DMS153 treated with DMSO at 0.1 percent for 48 hours (cell line): ENCODE results near the gene ACOX3.
"Not testable (repeated sequence)": the region's sequence is repeated elsewhere in the genome, so short reads cannot be mapped to it uniquely, and the experiment has no call there.

ENCODE experiments used
- DNase-seq: peaks from one replicate; lab custom pipeline; 2025; ENCODE audit not compliant: unreplicated experiment; lab: John Stamatoyannopoulos, UW

ACOX3 gene

DNA sequence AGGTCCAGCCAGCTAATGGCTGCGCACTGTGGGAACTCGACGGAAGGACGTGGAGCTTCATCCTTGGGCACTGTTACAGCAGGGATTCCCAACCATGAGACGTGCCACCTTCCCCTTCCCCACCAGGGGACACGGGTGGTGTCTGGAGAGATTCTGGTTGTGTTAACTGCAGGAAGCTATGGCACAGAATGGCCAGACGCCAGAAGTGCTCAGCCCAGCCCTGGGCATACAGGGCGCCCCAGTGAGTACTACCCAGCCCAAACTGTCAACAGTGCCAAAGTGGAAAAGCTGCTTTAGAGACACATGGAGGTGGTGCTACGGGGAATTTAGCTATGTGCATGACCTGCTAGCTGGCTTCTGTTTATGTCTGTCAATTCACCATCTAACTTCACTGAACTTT, 32.8 kb downstream of the ACOX3 start:
- no peak for DNase-seq

DNA sequence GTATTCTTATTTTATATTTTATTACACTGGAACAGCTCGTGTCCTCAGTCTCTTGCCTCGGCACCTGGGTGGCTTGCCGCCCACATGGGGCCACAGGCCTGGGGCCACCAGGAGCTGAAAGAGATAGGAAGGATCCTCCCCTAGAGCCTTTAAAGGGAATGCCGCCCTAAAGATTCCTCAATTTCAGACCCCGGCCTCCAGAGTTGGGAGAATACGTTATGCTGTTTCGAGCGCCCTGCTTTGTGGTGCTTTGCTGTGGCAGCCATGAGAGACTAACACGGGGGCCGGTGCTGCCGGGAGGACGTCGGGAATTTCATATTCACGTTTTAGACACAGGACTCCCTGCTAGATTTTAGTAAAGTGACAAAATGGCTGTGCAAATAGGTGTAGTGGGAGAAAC, 33.2 kb downstream of the ACOX3 start:
- no peak for DNase-seq

- DNase-seq, result not testable (repeated sequence)
Observed at GRCh38 chr4:8406887-8407286, 33.6 kb downstream of the ACOX3 start.

GRCh38 chr4:8405516-8405875, 35.0 kb downstream of the ACOX3 start:
- DNase-seq, result no peak

GRCh38 chr4:8404791-8405515, 35.6 kb downstream of the ACOX3 start:
- DNase-seq, result no peak

GRCh38 chr4:8403976-8404375, 36.5 kb downstream of the ACOX3 start:
- no peak for DNase-seq

DNA sequence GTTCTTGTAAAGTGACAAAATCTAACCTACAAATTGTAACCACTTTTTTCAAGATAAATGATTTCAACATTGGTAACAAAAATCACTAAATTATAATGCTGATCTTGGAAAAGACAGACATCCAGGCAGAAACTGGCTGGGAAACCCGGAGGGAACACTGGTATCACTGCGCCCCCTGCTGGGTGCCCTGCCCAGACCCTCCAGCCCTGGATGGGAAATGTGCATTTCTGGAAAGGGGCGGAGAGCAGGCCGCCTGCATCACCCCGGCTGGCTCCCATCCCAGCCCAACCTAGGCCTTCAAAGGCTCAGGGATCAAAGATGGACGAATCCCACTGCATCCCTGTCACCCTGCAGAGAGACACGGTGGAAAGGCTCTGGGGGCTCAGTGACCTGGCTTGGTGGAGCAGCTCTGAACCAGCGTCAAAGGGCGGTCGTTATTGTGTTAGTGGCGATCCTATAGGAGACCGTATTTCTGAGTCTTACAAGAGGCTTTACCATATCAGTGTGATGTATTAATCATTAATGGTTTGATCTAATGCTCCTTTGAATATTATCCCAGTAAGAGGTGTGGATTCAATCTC, 37.3 kb downstream of the ACOX3 start:
- DNase-seq, result peak; percentile 1

- DNase-seq, result no peak
Observed at GRCh38 chr4:8402640-8403039, 37.9 kb downstream of the ACOX3 start.

DNA sequence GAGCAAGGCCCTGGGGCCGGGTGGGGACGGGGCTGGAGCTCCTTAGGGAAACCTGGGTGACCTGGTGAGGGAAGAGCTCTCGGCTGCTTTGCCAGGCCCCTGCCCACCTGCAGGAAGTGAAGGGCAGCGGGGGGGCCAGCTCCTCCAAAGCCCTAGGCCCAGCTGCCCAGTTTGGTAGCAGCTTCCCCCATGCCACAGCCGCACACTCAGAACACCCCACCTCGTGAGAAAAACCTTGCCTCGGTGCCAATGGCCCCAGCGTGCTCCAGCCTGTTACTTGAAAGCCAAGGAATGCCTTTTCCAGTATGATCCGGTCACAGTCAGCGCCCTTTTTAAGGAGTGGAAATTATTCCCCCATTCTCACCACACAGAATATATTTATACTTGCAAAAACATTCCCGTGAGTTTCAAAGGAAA, 38.3 kb downstream of the ACOX3 start:
- no peak for DNase-seq

GRCh38 chr4:8401665-8402064, 38.9 kb downstream of the ACOX3 start:
- no peak for DNase-seq

DNA sequence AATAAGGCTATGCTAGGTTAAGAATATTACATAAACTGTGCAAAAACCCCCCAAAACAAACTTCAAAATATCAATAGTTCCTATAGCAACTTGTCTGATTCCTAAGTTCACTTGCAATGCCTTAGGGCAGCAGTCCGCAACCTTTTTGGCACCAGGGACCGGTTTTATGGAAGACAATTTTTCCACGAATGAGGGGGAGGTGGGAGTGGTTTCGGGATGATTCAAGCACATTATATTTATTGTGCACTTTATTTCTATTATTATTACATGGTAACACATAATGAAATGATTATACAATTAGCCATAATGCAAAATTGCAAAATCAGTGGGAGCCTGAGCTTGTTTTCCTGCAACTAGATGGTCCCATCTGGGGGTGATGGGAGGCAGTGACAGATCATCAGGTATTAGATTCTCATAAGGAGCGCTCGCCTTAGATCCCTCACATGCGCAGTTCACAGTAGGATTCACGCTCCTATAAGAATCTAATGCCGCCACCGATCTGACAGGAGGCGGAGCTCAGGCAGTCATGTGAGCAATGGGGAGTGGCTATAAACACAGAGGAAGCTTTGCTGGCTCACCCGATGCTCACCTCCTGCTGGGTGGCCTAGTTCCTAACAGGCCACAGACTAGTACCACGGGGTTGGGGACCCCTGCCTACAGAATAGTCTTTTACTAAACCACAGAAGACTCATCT, 39.7 kb downstream of the ACOX3 start:
- no peak for DNase-seq

GRCh38 chr4:8399298-8399697, 41.2 kb downstream of the ACOX3 start:
- DNase-seq, result no peak

GRCh38 chr4:8398347-8398746, 42.2 kb downstream of the ACOX3 start:
- DNase-seq, result no peak

DNA sequence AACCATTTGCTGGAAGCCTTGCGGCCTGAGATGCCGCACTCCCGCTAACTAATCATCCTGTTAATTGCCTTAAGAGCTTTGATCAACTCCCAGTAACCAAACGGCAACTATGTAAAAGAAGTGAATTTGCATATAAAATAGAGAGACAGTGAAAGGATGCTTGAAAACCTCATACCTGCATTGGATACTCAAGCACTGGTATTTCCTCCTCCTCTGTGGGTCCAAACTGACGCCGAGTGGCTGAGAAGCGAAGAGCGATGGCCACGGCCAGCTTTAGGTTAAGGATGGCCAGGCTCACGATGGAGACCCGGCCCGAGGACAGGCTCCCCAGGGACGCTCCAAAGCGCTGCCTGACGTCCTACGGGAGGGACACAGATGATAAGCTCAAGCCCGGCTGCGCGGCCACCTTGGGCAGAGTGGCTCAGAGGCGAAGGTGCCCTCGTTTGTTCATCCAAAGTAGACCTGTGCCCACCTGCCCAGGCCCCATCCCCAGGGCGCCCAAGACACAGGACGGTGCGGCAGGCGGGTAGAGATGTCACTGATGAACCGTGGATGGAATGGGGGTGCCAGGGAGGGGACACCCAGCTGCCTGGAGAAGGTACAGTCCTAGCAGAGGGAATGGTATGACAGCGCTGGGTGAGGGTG, 43.6 kb downstream of the ACOX3 start:
- no peak for DNase-seq

DNA sequence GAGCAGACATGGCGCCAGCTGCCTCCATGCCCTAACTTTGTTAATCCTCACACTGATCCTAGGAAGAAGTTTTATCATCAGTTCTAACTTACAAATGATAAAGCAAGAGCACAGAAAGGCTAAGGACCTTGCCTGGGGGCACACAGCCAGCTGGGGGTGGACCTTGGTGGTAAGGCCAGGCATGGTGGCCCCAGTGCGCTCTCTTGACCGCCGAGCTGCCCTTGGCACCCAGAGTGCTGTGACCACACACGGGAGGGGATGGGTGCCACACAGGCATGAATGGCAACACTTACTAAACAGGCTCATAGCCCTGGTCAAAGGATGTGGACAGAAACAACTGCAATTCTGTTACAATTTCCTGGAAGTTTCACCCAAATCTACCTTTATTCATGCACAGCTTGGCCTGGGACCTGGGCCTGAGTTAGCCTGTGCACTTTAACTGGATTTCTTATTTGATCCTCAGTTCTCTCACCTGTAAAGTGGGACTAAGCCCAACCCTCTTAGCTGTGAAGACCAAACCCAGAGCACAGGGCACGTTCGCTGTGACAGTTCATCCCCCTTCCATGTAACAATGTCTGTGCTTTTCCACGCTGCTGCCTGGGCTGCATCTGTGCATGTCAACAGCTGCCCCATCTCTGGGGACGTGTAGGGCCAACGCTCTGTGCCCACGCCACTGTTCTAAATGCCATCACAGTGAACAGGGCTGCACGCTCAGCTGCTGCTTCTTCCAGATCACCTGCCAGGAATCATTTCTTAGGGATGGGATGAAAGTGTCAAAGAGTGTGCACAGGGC, 44.8 kb downstream of the ACOX3 start:
- no peak for DNase-seq

DNA sequence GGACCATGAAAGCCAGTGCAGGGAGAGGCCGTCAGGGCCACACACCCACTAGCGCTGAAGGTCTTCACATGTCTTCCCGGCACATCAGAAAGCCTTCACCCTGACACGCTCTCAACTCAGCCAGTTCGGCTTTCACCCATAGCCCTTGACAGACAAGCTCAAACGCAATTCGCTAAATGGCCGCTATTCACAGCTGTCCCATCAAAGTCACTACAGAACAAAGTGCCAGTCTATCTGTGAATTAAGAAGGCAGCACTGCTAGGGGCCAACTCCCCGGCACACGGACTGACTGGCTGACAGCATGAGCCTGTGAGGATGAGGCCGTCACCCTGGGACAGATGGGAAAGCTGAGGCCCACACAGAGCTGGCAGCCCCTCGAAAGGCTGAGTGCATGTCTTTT, 45.7 kb downstream of the ACOX3 start:
- DNase-seq, result no peak

DNA sequence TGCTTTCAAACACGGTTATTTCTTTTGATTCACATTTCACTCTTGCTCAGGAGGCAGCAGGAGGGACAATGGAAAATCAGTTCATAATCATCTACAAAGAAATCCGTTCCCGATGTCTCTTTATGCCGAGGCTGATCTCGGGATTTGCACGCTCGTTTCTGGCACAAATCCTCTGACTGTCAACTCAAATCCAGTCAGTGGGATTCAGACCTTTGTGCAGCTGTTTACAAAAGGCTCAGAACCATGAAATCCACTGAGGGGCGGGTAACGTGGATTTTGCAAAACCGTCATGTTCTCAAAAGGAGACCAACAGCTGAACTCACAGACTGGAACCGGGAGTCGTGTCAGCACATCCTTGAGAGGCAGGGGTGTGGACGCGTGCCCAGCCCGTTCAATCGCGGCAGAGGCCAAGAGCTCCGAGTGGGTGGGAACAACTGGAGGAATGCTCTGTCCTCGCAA, 46.4 kb downstream of the ACOX3 start:
- DNase-seq, result no peak

- no peak for DNase-seq
Observed at GRCh38 chr4:8393593-8394038, 46.9 kb downstream of the ACOX3 start.

DNA sequence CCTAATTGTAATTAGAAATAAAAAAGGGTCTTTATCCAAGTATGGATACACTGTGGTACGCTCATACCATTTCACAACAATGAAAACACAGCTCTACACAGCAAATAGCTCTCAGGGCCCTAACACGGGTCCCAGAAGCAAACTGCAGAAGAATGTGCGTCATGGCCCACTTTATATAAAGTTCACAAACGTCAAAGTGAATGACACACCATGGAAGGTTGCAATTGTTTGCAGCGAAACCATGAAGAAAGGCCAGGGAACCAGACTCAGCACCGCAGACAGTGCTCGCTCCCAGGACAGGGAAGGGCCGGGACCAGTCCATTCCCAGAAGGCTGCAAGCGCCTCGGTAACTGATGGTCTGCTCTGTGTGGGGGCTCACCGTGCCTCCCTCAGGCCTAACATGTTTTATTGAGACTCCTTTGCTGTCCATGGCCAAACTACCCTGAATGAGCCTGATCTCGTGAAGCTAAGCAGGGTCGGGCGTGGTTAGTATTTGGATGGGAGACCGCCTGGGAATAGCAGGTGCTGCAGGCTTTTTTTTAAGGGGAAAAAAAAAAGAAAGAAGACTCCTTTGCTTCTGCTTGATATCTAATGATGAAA, 47.8 kb downstream of the ACOX3 start:
- no peak for DNase-seq

DNA sequence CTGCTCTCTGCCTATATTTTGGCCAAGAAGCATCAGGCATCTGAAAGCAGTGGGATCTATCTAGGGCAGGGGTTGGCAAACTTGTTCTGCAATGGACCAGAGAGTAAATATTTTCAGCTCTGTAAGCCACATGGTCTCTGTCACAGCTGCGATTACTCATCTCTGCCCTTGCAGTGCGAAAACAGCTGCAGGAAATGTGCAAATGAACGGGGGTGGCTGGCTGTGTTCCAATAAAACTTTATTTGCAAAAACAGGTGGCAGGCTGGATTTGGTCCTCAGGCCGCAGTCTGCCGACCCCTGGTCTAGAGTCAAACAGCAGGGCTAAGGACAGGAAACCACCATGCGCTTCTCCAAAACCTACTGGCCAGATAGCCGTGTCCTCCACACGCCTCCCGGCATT, 48.6 kb downstream of the ACOX3 start:
- no peak for DNase-seq

- DNase-seq, result no peak
Observed at GRCh38 chr4:8391071-8391470, 49.5 kb downstream of the ACOX3 start.
